Osteocyte (in vitro differentiated cells): ENCODE measurements around the gene P3H4. TPM values are rescaled to one million over a fixed set of nuclear protein-coding genes. Genes with fewer than 3 reads are reported as not detected.

Experiments
- DNase-seq: peaks from one replicate; pipeline ENCODE4 v3.0.0; 2021; ENCODE audit warnings: mixed read lengths; ENCODE audit not compliant: unreplicated experiment; ENCODE audit errors: extremely low spot score
- H3K27ac Mint-ChIP-seq: one replicate; pipeline ENCODE4 v1.8.0; 2021; ENCODE audit warnings: mild to moderate bottlenecking, mixed read lengths; ENCODE audit not compliant: unreplicated experiment
- H3K27me3 Mint-ChIP-seq: one replicate; pipeline ENCODE4 v1.8.0; 2021; ENCODE audit warnings: mixed read lengths; ENCODE audit not compliant: unreplicated experiment
- H3K36me3 Mint-ChIP-seq: one replicate; pipeline ENCODE4 v1.8.0; 2021; ENCODE audit warnings: mixed read lengths; ENCODE audit not compliant: unreplicated experiment
- H3K4me1 Mint-ChIP-seq: one replicate; pipeline ENCODE4 v1.8.0; 2021; ENCODE audit warnings: mixed read lengths; ENCODE audit not compliant: unreplicated experiment
- H3K4me3 Mint-ChIP-seq: one replicate; pipeline ENCODE4 v1.8.0; 2021; ENCODE audit warnings: mild to moderate bottlenecking, moderate library complexity, mixed read lengths; ENCODE audit not compliant: unreplicated experiment
- H3K9me3 Mint-ChIP-seq: one replicate; pipeline ENCODE4 v1.8.0; 2021; ENCODE audit warnings: mixed read lengths; ENCODE audit not compliant: unreplicated experiment
- total RNA-seq: library from RNA; stranded (reverse); gene quantifications from 2 replicates; pipeline ENCODE4 v1.2.1, GENCODE V29; 2021
- TF ChIP-seq, protein P1 (sequence below): fragments of 200-600 bp; sonication (generic); IDR thresholded peaks from 2 replicates; pipeline ENCODE4 v1.5.0; 2021; ENCODE audit warnings: antibody characterized with exemption, mild to moderate bottlenecking, moderate library complexity

Gene P3H4
- total RNA-seq, 1 donor from 2014 or later: 67.8 TPM

DNA sequence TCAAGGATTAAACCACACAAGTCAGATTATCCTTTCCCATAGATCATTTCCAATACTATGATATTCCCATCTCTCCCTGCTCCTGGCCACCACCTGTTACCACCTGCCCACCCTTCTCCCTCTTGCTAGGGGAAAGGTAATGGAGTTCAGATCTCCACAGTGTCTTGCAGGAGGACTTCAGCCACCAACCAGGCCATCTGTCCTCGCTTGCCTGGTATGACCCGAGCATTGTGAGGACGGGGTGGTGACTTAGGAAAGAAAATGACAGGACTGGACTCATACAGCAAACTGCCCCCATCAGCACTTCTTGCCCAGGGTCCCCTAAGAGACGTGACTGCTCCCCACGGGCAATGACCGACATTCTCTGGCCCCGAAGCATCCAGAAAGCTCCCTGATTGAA lies 11.8 kb upstream of the P3H4 start:
- Mint-ChIP-seq H3K27me3 (no peaks in the 10 kb centered on the region), H3K4me3 (no peak overlapping the region), H3K4me1 (no peaks in the 10 kb centered on the region), H3K27ac (no peak overlapping the region), H3K36me3 (peaks cover 6% of the 10 kb centered on the region), H3K9me3 (no peaks in the 10 kb centered on the region)
- no peak for DNase-seq
- TF ChIP-seq, protein P1, sequence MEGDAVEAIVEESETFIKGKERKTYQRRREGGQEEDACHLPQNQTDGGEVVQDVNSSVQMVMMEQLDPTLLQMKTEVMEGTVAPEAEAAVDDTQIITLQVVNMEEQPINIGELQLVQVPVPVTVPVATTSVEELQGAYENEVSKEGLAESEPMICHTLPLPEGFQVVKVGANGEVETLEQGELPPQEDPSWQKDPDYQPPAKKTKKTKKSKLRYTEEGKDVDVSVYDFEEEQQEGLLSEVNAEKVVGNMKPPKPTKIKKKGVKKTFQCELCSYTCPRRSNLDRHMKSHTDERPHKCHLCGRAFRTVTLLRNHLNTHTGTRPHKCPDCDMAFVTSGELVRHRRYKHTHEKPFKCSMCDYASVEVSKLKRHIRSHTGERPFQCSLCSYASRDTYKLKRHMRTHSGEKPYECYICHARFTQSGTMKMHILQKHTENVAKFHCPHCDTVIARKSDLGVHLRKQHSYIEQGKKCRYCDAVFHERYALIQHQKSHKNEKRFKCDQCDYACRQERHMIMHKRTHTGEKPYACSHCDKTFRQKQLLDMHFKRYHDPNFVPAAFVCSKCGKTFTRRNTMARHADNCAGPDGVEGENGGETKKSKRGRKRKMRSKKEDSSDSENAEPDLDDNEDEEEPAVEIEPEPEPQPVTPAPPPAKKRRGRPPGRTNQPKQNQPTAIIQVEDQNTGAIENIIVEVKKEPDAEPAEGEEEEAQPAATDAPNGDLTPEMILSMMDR: no peak

- Mint-ChIP-seq H3K36me3 (peaks cover 10% of the 10 kb centered on the region), H3K4me3 (no peak overlapping the region), H3K9me3 (no peaks in the 10 kb centered on the region), H3K27ac (no peak overlapping the region), H3K27me3 (no peaks in the 10 kb centered on the region), H3K4me1 (no peaks in the 10 kb centered on the region)
- no peak for DNase-seq
- TF ChIP-seq, protein P1: no peak
These were observed 11.4 kb upstream of the P3H4 start for GRCh38 chr17:41823141-41823524.

DNA sequence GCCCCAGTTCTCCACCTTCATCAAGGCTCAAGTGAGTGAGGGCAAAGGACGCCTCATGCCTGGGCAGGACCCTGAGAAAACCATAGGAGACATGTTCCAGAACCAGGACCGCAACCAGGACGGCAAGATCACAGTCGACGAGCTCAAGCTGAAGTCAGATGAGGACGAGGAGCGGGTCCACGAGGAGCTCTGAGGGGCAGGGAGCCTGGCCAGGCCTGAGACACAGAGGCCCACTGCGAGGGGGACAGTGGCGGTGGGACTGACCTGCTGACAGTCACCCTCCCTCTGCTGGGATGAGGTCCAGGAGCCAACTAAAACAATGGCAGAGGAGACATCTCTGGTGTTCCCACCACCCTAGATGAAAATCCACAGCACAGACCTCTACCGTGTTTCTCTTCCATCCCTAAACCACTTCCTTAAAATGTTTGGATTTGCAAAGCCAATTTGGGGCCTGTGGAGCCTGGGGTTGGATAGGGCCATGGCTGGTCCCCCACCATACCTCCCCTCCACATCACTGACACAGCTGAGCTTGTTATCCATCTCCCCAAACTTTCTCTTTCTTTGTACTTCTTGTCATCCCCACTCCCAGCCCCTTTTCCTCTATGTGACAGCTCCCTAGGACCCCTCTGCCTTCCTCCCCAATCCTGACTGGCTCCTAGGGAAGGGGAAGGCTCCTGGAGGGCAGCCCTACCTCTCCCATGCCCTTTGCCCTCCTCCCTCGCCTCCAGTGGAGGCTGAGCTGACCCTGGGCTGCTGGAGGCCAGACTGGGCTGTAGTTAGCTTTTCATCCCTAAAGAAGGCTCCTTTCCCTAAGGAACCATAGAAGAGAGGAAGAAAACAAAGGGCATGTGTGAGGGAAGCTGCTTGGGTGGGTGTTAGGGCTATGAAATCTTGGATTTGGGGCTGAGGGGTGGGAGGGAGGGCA lies 10.7 kb upstream of the P3H4 start:
- Mint-ChIP-seq H3K27ac (peak overlapping the region; percentile 28), H3K4me1 (no peaks in the 10 kb centered on the region), H3K9me3 (no peaks in the 10 kb centered on the region), H3K27me3 (no peaks in the 10 kb centered on the region), H3K4me3 (no peak overlapping the region), H3K36me3 (peaks cover 12% of the 10 kb centered on the region)
- DNase-seq: no peak
- TF ChIP-seq, protein P1: no peak

GRCh38 chr17:41821776-41822175 lies 10.0 kb upstream of the P3H4 start:
- TF ChIP-seq, protein P1: no peak
- no peaks in the 10 kb centered on the region for H3K27me3 Mint-ChIP-seq
- peaks cover 1% of the 10 kb centered on the region for H3K4me1 Mint-ChIP-seq
- peaks cover 15% of the 10 kb centered on the region for H3K36me3 Mint-ChIP-seq
- H3K27ac Mint-ChIP-seq: no peak overlapping the region
- no peak overlapping the region for H3K4me3 Mint-ChIP-seq
- H3K9me3 Mint-ChIP-seq: no peaks in the 10 kb centered on the region
- DNase-seq: no peak

DNA sequence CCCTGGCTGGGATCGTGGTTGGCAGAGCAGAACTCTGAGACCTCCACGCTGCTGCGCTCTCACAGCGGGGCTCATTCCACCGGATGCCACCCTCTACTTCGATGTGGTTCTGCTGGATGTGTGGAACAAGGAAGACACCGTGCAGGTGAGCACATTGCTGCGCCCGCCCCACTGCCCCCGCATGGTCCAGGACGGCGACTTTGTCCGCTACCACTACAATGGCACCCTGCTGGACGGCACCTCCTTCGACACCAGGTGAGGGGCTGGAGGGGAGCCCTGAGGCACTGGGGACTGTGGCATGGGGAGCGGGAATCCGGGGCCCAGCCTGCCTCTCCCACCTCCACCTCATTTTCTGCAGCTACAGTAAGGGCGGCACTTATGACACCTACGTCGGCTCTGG lies 6.3 kb upstream of the P3H4 start:
- H3K27ac Mint-ChIP-seq: no peak overlapping the region
- TF ChIP-seq, protein P1: no peak
- H3K36me3 Mint-ChIP-seq: peaks cover 12% of the 10 kb centered on the region
- H3K4me3 Mint-ChIP-seq: no peak overlapping the region
- DNase-seq: no peak
- H3K27me3 Mint-ChIP-seq: no peaks in the 10 kb centered on the region
- H3K4me1 Mint-ChIP-seq: peaks cover 19% of the 10 kb centered on the region
- no peaks in the 10 kb centered on the region for H3K9me3 Mint-ChIP-seq
